ENCODE data around the gene MLLT6.

GRCh38 chr17:38693700-38694329 is 11.3 kb upstream of the MLLT6 start:
- TF ChIP-seq CTCF (conservative IDR thresholded peaks at IDR 0.05; ENCODE audit: low read length) (no peak), EZH2phosphoT487 (IDR thresholded peaks at IDR 0.05; ENCODE audit: borderline replicate concordance, low read depth, low read length) (no peak)

Measured in OCI-LY7 (cell line).